ENCODE data around the gene CHFR. TPM values are rescaled to one million over a fixed set of nuclear protein-coding genes. Genes with fewer than 3 reads are reported as not detected.

Gene CHFR
- total RNA-seq, 1 experiment from 2014 or later: 53.3 TPM

DNA sequence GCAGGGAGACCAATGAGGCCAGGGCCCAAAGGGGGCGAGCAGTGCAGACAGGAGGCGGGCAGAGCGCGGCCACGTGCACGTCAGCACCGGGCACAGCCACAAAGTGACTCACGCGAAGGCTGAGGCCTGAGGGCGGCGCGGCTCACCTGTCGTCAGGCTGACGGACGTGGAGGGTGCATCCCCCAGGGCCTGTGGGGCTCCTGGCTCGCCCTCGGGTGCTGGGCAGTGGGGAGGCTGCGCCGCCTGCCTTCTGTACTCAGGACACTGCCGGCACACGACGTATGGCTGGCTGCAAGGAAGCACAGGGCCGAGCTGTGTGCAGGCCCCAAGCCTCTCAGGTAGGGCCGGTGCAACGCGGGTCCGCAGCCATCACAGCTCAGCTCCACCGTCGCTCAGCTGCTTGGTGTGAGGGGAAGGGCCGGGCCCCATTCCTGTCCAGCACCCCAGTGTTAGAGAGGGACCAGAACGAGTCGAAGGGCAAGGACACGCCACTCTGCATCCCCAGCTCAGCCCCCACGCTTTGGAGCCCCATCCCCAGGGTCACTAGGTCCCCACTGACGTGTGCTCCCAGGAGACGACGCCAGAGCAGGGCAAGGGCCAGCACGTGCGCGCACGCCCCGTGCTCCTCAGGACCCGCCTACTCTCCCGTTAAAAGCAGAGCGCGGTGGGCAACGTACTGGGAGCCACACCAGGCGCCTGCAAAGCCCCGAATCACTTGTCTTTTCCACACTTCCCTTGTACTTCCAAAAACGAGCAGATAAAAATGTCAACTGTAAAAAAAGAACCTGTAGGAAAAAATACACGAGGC, 33.9 kb downstream of the CHFR start:
- no peaks in the 10 kb centered on the region for H3K4me1 ChIP-seq (ENCODE audit: insufficient read depth, low read length)
- no CpG with 5 or more reads among the region's 51 CpGs for WGBS (ENCODE audit: extremely low coverage, insufficient read length, low lambda C conversion rate)
- no peak overlapping the region for H4K5ac ChIP-seq (ENCODE audit: insufficient read length, low read depth, low read length)
- no peak overlapping the region for H2BK5ac ChIP-seq (ENCODE audit: insufficient read length, low read length)
- DNase-seq: no peak
- H4K8ac ChIP-seq (replicated peaks; ENCODE audit: insufficient read length, low read depth, low read length): no peak overlapping the region
- H3K4me3 Mint-ChIP-seq: no peak overlapping the region
- no peak overlapping the region for H3K27ac ChIP-seq (ENCODE audit: insufficient read length, low read depth, low read length)
- no peak overlapping the region for H4K91ac ChIP-seq (ENCODE audit: insufficient read length, low read depth, low read length)
- no peaks in the 10 kb centered on the region for H3K79me2 ChIP-seq (ENCODE audit: insufficient read depth, low read length)
- H3K27ac Mint-ChIP-seq: no peak overlapping the region
- H2BK12ac ChIP-seq (ENCODE audit: insufficient read length, low read depth, low read length): no peak overlapping the region
- no peak overlapping the region for H3K9ac ChIP-seq (ENCODE audit: extremely low read depth, insufficient read length, low read length)
- H3K27me3 Mint-ChIP-seq (ENCODE audit: low read depth): no peaks in the 10 kb centered on the region
- no peak overlapping the region for H3T11ph ChIP-seq (ENCODE audit: low read length)
- no peak overlapping the region for H2BK120ac ChIP-seq (ENCODE audit: low read depth, low read length, poor library complexity, severe bottlenecking)
- no peak overlapping the region for H3K23ac ChIP-seq (ENCODE audit: insufficient read length, low read depth, low read length)
- no peaks in the 10 kb centered on the region for H4K20me1 ChIP-seq (ENCODE audit: control insufficient read depth, insufficient read depth, insufficient read length)
- H3K23me2 ChIP-seq (ENCODE audit: insufficient read length, low read depth, low read length, poor library complexity, severe bottlenecking): no peaks in the 10 kb centered on the region
- H2AFZ ChIP-seq (ENCODE audit: low read length): no peak overlapping the region
- H2BK15ac ChIP-seq (ENCODE audit: low read depth, low read length): no peak overlapping the region
- no peaks in the 10 kb centered on the region for H3K9me3 ChIP-seq (ENCODE audit: control insufficient read depth, low read depth, low read length)
- H3K14ac ChIP-seq (ENCODE audit: insufficient read depth, low read length): no peak overlapping the region
- no peak overlapping the region for H3K18ac ChIP-seq (ENCODE audit: insufficient read length, low read depth, low read length)
- H3K27me3 ChIP-seq (ENCODE audit: insufficient read depth, low read length): no peaks in the 10 kb centered on the region
- H3K56ac ChIP-seq (ENCODE audit: insufficient read length, low read depth, low read length): no peak overlapping the region
- no peaks in the 10 kb centered on the region for H3K9me3 Mint-ChIP-seq
- no peaks in the 10 kb centered on the region for H3K79me1 ChIP-seq (ENCODE audit: insufficient read depth, low read depth, low read length, poor library complexity, severe bottlenecking)
- no peak overlapping the region for H2AK5ac ChIP-seq (ENCODE audit: insufficient read length, low read length)
- peaks cover 2% of the 10 kb centered on the region in 2 experiments for H3K4me1 Mint-ChIP-seq
- H3K36me3 Mint-ChIP-seq (ENCODE audit: insufficient read depth in 1 of 3, low read depth in 3 of 3): peaks cover 35 to 74% (median 55%) of the 10 kb centered on the region in 3 experiments
- TF ChIP-seq, protein P1, sequence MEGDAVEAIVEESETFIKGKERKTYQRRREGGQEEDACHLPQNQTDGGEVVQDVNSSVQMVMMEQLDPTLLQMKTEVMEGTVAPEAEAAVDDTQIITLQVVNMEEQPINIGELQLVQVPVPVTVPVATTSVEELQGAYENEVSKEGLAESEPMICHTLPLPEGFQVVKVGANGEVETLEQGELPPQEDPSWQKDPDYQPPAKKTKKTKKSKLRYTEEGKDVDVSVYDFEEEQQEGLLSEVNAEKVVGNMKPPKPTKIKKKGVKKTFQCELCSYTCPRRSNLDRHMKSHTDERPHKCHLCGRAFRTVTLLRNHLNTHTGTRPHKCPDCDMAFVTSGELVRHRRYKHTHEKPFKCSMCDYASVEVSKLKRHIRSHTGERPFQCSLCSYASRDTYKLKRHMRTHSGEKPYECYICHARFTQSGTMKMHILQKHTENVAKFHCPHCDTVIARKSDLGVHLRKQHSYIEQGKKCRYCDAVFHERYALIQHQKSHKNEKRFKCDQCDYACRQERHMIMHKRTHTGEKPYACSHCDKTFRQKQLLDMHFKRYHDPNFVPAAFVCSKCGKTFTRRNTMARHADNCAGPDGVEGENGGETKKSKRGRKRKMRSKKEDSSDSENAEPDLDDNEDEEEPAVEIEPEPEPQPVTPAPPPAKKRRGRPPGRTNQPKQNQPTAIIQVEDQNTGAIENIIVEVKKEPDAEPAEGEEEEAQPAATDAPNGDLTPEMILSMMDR (conservative IDR thresholded peaks at IDR 0.05): no peak
- no peak overlapping the region for H2BK20ac ChIP-seq (ENCODE audit: low read depth, low read length, poor library complexity, severe bottlenecking)
- H3K4ac ChIP-seq (ENCODE audit: low read depth, low read length): no peak overlapping the region
- no peak overlapping the region for H3K4me2 ChIP-seq (ENCODE audit: insufficient read depth, insufficient read length, low read length)

All from H9 (cell line).